Panc1 (cell line): ENCODE results near the gene GABRB1.

Source experiments
- TF ChIP-seq, protein P1 (sequence below): fragments of 450-650 bp; IDR thresholded peaks from 2 replicates; pipeline ENCODE4 v1.5.1; 2017; ENCODE audit warnings: mild to moderate bottlenecking
- TF ChIP-seq, protein P2 (sequence below), 2 experiments: IDR thresholded peaks; 2 replicates each; pipeline ENCODE4 v1.6.1; 2011 to 2012; ENCODE audit warnings: low read depth in 2 of 2, control low read depth in 1 of 2, low read length in 1 of 2, mild to moderate bottlenecking in 1 of 2, moderate library complexity in 1 of 2; ENCODE audit not compliant: insufficient read depth in 1 of 2

DNA sequence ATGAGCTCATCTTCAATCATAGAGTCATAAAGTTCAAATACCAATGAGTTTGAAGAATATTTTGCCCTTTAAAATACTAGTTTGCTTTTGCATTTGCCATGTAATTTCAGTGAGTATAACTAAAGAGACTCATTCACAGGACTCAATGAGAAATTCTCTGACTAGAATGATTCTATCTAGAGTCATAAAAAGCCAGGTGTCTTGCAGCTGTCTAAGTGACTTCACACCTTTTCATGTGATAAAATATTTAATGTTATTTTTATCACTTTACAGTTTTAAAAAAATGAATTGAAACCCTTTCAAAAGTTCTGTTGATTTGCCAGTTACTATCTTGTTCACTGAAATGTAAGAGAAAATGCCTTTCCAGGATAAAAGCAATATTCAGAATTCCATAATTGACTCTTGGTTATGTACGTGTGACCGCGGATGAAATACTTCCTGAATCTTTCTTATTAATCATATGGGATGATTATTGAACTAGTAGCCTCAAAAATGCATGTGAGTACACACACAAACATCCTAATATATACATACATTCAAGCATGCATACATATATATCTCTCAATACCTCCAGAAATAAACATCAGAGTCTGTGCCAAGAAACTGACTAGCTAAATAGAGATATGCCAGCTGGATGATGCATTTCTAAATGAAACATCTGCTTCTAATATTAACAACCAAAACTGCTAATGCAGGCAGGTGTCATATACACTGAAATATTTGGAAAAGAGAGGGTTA, 87.0 kb downstream of the GABRB1 start:
- TF ChIP-seq, protein P1, sequence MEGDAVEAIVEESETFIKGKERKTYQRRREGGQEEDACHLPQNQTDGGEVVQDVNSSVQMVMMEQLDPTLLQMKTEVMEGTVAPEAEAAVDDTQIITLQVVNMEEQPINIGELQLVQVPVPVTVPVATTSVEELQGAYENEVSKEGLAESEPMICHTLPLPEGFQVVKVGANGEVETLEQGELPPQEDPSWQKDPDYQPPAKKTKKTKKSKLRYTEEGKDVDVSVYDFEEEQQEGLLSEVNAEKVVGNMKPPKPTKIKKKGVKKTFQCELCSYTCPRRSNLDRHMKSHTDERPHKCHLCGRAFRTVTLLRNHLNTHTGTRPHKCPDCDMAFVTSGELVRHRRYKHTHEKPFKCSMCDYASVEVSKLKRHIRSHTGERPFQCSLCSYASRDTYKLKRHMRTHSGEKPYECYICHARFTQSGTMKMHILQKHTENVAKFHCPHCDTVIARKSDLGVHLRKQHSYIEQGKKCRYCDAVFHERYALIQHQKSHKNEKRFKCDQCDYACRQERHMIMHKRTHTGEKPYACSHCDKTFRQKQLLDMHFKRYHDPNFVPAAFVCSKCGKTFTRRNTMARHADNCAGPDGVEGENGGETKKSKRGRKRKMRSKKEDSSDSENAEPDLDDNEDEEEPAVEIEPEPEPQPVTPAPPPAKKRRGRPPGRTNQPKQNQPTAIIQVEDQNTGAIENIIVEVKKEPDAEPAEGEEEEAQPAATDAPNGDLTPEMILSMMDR = no peak
- TF ChIP-seq, protein P2, sequence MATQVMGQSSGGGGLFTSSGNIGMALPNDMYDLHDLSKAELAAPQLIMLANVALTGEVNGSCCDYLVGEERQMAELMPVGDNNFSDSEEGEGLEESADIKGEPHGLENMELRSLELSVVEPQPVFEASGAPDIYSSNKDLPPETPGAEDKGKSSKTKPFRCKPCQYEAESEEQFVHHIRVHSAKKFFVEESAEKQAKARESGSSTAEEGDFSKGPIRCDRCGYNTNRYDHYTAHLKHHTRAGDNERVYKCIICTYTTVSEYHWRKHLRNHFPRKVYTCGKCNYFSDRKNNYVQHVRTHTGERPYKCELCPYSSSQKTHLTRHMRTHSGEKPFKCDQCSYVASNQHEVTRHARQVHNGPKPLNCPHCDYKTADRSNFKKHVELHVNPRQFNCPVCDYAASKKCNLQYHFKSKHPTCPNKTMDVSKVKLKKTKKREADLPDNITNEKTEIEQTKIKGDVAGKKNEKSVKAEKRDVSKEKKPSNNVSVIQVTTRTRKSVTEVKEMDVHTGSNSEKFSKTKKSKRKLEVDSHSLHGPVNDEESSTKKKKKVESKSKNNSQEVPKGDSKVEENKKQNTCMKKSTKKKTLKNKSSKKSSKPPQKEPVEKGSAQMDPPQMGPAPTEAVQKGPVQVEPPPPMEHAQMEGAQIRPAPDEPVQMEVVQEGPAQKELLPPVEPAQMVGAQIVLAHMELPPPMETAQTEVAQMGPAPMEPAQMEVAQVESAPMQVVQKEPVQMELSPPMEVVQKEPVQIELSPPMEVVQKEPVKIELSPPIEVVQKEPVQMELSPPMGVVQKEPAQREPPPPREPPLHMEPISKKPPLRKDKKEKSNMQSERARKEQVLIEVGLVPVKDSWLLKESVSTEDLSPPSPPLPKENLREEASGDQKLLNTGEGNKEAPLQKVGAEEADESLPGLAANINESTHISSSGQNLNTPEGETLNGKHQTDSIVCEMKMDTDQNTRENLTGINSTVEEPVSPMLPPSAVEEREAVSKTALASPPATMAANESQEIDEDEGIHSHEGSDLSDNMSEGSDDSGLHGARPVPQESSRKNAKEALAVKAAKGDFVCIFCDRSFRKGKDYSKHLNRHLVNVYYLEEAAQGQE (IDR thresholded peaks at IDR 0.05; ENCODE audit: insufficient read depth in 1 of 2, low read depth in 2 of 2, low read length in 1 of 2) = no peak
